HCT116 (cell line): ENCODE data around the gene TANC1. TPM values are rescaled to one million over a fixed set of nuclear protein-coding genes. Genes with fewer than 3 reads are reported as not detected.

Experiments
- ATAC-seq: fragments of 200-7000 bp; cut with Tn5 transposase; 2 replicates; pipeline ENCODE4 v1.9.1; 2020; ENCODE audit warnings: mild to moderate bottlenecking, moderate library complexity
- BruUV-seq: library from RNA; stranded (reverse); fragments of 400-500 nt; replicated peaks from 2 replicates; lab custom pipeline; 2021; lab: Mats Ljungman, UMichigan
- CTCF ChIA-PET: fragments of 300-600 bp; sonication (Branson Sonifier 250); formaldehyde crosslinking; loops from one replicate; lab custom pipeline; 2021; ENCODE audit warnings: antibody characterized with exemption; lab: Charles Lee
- POLR2A ChIA-PET: fragments of 300-600, 350-600 bp; sonication (Branson Sonifier 250); formaldehyde crosslinking; loops from one replicate; lab custom pipeline; 2021; ENCODE audit warnings: antibody characterized with exemption; lab: Charles Lee
- RAD21 ChIA-PET, 2 experiments: fragments of 300-600 bp; sonication (Branson Sonifier 250); formaldehyde crosslinking; loops; one replicate each; lab custom pipeline; 2023; ENCODE audit warnings: low total read pairs in 2 of 2; ENCODE audit not compliant: uncharacterized antibody in 2 of 2, unreplicated experiment in 2 of 2, low non-redundant PET in 1 of 2; lab: Charles Lee
- DNase-seq: peaks from one replicate; pipeline ENCODE4 v3.0.0-alpha.2; 2010; ENCODE audit warnings: low read depth, low spot score
- H2AFZ ChIP-seq: fragments of 200-600 bp; shearing (Covaris generic), sonication (generic); 2 replicates; pipeline ENCODE4 v1.6.1; 2017; ENCODE audit warnings: low read depth, mixed run types, mixed read lengths, antibody characterized with exemption, low read length; ENCODE audit not compliant: poor library complexity, severe bottlenecking
- H3K27ac ChIP-seq: 2 replicates; pipeline ENCODE4 v1.5.1; 2012; ENCODE audit warnings: low read depth, low read length
- H3K27me3 ChIP-seq: fragments of 200-600 bp; sonication (generic); 2 replicates; pipeline ENCODE4 v1.6.1; 2016; ENCODE audit warnings: mixed run types, low read length, mixed read lengths; ENCODE audit not compliant: insufficient read depth
- H3K36me3 ChIP-seq, 2 experiments: fragments of 200-500 bp in 1 of 2; fragments of 200-600 bp in 1 of 2; sonication (Bioruptor generic) in 1 of 2; sonication (generic) in 1 of 2; 2 replicates each; pipeline versions ENCODE4 v1.5.1 to v1.6.1; 2014 to 2016; ENCODE audit warnings: low read length in 2 of 2, inconsistent platforms in 1 of 2, mixed read lengths in 1 of 2, mixed run types in 1 of 2; ENCODE audit not compliant: insufficient read depth in 2 of 2, control insufficient read depth in 1 of 2
- H3K4me1 ChIP-seq, 2 experiments: fragments of 200-600 bp in 1 of 2; sonication (generic) in 1 of 2; 2 replicates each; pipeline versions ENCODE4 v1.5.1 to v1.6.1; 2012 to 2017; ENCODE audit warnings: low read length in 2 of 2, inconsistent platforms in 1 of 2, mild to moderate bottlenecking in 1 of 2, mixed read lengths in 1 of 2, mixed run types in 1 of 2, moderate library complexity in 1 of 2; ENCODE audit not compliant: insufficient read depth in 2 of 2, control insufficient read depth in 1 of 2
- H3K4me2 ChIP-seq: fragments of 200-600 bp; sonication (generic); 2 replicates; pipeline ENCODE4 v1.6.1; 2017; ENCODE audit warnings: mixed run types, low read length, mixed read lengths
- H3K4me3 ChIP-seq, 2 experiments: fragments of 200-600 bp in 1 of 2; sonication (generic) in 1 of 2; replicated peaks in 1 of 2; 2 replicates each; pipeline ENCODE4 v1.5.1; 2011 to 2016; ENCODE audit warnings: low read length in 2 of 2, control low read depth in 1 of 2, low read depth in 1 of 2, mild to moderate bottlenecking in 1 of 2, mixed read lengths in 1 of 2, mixed run types in 1 of 2
- H3K79me2 ChIP-seq: fragments of 200-600 bp; sonication (generic); 2 replicates; pipeline ENCODE4 v1.6.1; 2017; ENCODE audit warnings: mild to moderate bottlenecking, mixed run types, low read length, moderate library complexity, mixed read lengths; ENCODE audit not compliant: insufficient read depth
- H3K9ac ChIP-seq: fragments of 200-600 bp; sonication (generic); 2 replicates; pipeline ENCODE4 v1.6.1; 2016; ENCODE audit warnings: low read length, mixed read lengths
- H3K9me2 ChIP-seq: fragments of 200-600 bp; sonication (generic), shearing (Covaris generic); 2 replicates; pipeline ENCODE4 v1.6.1; 2017; ENCODE audit warnings: mixed run types, mild to moderate bottlenecking, moderate library complexity; ENCODE audit not compliant: insufficient read depth
- H3K9me3 ChIP-seq, 2 experiments: fragments of 200-500 bp in 1 of 2; fragments of 200-600 bp in 1 of 2; sonication (Bioruptor generic) in 1 of 2; sonication (generic) in 1 of 2; 2 replicates each; pipeline ENCODE4 v1.6.1; 2014 to 2017; ENCODE audit warnings: low read length in 2 of 2, mixed read lengths in 2 of 2, inconsistent platforms in 1 of 2, low read depth in 1 of 2, mild to moderate bottlenecking in 1 of 2, mixed run types in 1 of 2, moderate library complexity in 1 of 2; ENCODE audit not compliant: control insufficient read depth in 1 of 2, insufficient read depth in 1 of 2
- H4K20me1 ChIP-seq: fragments of 200-600 bp; sonication (generic), shearing (Covaris generic); 2 replicates; pipeline ENCODE4 v1.6.1; 2017; ENCODE audit warnings: mixed run types, mild to moderate bottlenecking, moderate library complexity; ENCODE audit not compliant: insufficient read depth
- CBX3 ChIP-seq: IDR thresholded peaks from 2 replicates; pipeline ENCODE4 v1.6.1; 2012; ENCODE audit warnings: low read depth
- CEBPB ChIP-seq: IDR thresholded peaks from 2 replicates; pipeline ENCODE4 v1.6.1; 2012; ENCODE audit warnings: low read depth
- FOSL1 ChIP-seq: IDR thresholded peaks from 2 replicates; pipeline ENCODE4 v1.6.1; 2012; ENCODE audit warnings: low read depth
- JUND ChIP-seq: IDR thresholded peaks from 2 replicates; pipeline ENCODE4 v1.6.1; 2012
- POLR2AphosphoS5 ChIP-seq: IDR thresholded peaks from 2 replicates; pipeline ENCODE4 v1.6.1; 2011; ENCODE audit warnings: mild to moderate bottlenecking, low read depth, low read length, moderate library complexity
- REST ChIP-seq: IDR thresholded peaks from 2 replicates; pipeline ENCODE4 v1.6.1; 2012; ENCODE audit warnings: low read depth
- SP1 ChIP-seq: IDR thresholded peaks from 2 replicates; pipeline ENCODE4 v1.6.1; 2012; ENCODE audit warnings: low read depth
- SRF ChIP-seq: IDR thresholded peaks from 2 replicates; pipeline ENCODE4 v1.6.1; 2012; ENCODE audit warnings: low read depth
- YY1 ChIP-seq: IDR thresholded peaks from 2 replicates; pipeline ENCODE4 v1.6.1; 2011; ENCODE audit warnings: low read length, low read depth, moderate library complexity, mild to moderate bottlenecking; ENCODE audit not compliant: insufficient replicate concordance; ENCODE audit errors: extremely low read depth
- intact Hi-C: fragments of 100-400 bp; cut with micrococcal nuclease; formaldehyde crosslinking; loops from 2 replicates; pipeline ENCODE4 v1.10.0; 2022
- total RNA-seq: library from RNA; stranded (reverse); gene quantifications from one replicate; pipeline ENCODE4 v1.2.1, GENCODE V29; 2021; ENCODE audit not compliant: unreplicated experiment
- TF ChIP-seq, protein P1 (sequence below), 3 experiments: fragments of 200-600 bp in 1 of 3; sonication (generic) in 1 of 3; IDR thresholded peaks in 2 of 3; conservative IDR thresholded peaks in 1 of 3; 2 replicates each; pipeline ENCODE4 v1.5.1; 2012 to 2017; ENCODE audit warnings: low read depth in 2 of 3, low read length in 2 of 3, antibody characterized with exemption in 1 of 3, borderline replicate concordance in 1 of 3, control low read depth in 1 of 3, mild to moderate bottlenecking in 1 of 3, mixed read lengths in 1 of 3, mixed run types in 1 of 3, moderate library complexity in 1 of 3; ENCODE audit not compliant: insufficient read depth in 1 of 3

The TANC1 gene
- total RNA-seq, 1 experiment from 2014 or later, result 15.1 TPM

DNA sequence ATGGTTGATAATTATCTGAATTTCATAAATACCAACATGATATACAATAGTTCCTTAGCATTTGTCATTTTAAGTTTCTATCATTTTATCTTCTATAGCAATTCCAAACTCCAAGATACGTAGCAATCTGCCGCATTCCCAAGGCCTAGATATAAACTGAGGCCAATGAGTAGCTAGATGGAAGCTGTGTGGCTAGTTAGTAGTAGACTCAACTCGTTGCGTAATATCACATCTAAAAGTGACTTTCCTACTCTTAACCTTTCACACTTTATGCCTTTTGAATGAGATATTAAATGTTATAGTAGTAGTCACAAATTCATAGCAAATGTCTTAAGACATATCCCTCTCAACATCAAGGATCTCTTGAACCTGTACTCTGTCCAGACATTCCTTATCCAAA is 284.5 kb downstream of the TANC1 start:
- Histone ChIP-seq H3K9ac (no peak overlapping the region), H3K79me2 (no peaks in the 10 kb centered on the region), H3K36me3 (no peaks in the 10 kb centered on the region), H4K20me1 (no peaks in the 10 kb centered on the region), H3K4me3 (no peak overlapping the region), H3K4me2 (no peak overlapping the region), H2AFZ (no peak overlapping the region), H3K4me1 (peaks cover 15 to 25% of the 10 kb centered on the region in 2 experiments), H3K27me3 (no peaks in the 10 kb centered on the region), H3K9me3 (no peaks in the 10 kb centered on the region), H3K9me2 (no peaks in the 10 kb centered on the region), H3K27ac (no peak overlapping the region)
- no peak for TF ChIP-seq FOSL1
- TF ChIP-seq CBX3, result no peak
- TF ChIP-seq CEBPB, result no peak
- TF ChIP-seq YY1, result no peak
- TF ChIP-seq SRF, result no peak
- TF ChIP-seq JUND, result no peak
- no peak for TF ChIP-seq POLR2AphosphoS5
- TF ChIP-seq, protein P1, sequence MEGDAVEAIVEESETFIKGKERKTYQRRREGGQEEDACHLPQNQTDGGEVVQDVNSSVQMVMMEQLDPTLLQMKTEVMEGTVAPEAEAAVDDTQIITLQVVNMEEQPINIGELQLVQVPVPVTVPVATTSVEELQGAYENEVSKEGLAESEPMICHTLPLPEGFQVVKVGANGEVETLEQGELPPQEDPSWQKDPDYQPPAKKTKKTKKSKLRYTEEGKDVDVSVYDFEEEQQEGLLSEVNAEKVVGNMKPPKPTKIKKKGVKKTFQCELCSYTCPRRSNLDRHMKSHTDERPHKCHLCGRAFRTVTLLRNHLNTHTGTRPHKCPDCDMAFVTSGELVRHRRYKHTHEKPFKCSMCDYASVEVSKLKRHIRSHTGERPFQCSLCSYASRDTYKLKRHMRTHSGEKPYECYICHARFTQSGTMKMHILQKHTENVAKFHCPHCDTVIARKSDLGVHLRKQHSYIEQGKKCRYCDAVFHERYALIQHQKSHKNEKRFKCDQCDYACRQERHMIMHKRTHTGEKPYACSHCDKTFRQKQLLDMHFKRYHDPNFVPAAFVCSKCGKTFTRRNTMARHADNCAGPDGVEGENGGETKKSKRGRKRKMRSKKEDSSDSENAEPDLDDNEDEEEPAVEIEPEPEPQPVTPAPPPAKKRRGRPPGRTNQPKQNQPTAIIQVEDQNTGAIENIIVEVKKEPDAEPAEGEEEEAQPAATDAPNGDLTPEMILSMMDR (IDR thresholded peaks at IDR 0.05 in 2 of 3, conservative IDR thresholded peaks at IDR 0.05 in 1 of 3; ENCODE audit: borderline replicate concordance in 1 of 3, insufficient read depth in 1 of 3, low read depth in 2 of 3, low read length in 2 of 3), result no peak
- no peak for TF ChIP-seq REST
- TF ChIP-seq SP1, result no peak
- DNase-seq (no peak), ATAC-seq (no peak)
- intact Hi-C loops, result no loop called here
- BruUV-seq, result no TSS peak
- RAD21 ChIA-PET, result no interaction called here
- POLR2A ChIA-PET, result no interaction called here
- CTCF ChIA-PET, result no interaction called here
